ENCODE data around the gene DDX10. TPM values are rescaled to one million over a fixed set of nuclear protein-coding genes. Genes with fewer than 3 reads are reported as not detected.

DDX10 gene
- total and polyA plus RNA-seq, 4 donors: 8.0 to 11.8 (median 9.0) TPM

DNA sequence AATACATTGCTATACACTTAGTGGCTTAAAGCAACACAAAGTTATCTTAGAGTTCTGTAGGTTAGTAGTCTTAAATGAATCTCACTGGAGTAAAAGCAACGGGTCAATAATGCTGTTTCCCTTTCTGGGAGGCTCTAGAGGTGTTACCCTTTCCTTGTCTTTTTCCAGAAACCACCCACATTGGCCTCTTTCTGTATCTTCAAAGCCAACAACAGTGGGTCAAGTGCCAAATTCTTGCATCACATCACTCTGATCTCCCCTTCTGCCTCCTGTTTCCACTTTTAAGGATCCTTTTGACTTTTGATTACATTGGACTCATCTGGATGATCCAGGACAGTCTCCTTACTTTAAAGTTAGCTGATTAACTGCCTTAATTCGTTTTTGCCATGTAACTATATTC is 93.6 kb downstream of the DDX10 start:
- TF ChIP-seq, protein P1, sequence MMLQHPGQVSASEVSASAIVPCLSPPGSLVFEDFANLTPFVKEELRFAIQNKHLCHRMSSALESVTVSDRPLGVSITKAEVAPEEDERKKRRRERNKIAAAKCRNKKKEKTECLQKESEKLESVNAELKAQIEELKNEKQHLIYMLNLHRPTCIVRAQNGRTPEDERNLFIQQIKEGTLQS (IDR thresholded peaks at IDR 0.05): no peak
- TF ChIP-seq, protein P2, sequence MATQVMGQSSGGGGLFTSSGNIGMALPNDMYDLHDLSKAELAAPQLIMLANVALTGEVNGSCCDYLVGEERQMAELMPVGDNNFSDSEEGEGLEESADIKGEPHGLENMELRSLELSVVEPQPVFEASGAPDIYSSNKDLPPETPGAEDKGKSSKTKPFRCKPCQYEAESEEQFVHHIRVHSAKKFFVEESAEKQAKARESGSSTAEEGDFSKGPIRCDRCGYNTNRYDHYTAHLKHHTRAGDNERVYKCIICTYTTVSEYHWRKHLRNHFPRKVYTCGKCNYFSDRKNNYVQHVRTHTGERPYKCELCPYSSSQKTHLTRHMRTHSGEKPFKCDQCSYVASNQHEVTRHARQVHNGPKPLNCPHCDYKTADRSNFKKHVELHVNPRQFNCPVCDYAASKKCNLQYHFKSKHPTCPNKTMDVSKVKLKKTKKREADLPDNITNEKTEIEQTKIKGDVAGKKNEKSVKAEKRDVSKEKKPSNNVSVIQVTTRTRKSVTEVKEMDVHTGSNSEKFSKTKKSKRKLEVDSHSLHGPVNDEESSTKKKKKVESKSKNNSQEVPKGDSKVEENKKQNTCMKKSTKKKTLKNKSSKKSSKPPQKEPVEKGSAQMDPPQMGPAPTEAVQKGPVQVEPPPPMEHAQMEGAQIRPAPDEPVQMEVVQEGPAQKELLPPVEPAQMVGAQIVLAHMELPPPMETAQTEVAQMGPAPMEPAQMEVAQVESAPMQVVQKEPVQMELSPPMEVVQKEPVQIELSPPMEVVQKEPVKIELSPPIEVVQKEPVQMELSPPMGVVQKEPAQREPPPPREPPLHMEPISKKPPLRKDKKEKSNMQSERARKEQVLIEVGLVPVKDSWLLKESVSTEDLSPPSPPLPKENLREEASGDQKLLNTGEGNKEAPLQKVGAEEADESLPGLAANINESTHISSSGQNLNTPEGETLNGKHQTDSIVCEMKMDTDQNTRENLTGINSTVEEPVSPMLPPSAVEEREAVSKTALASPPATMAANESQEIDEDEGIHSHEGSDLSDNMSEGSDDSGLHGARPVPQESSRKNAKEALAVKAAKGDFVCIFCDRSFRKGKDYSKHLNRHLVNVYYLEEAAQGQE (IDR thresholded peaks at IDR 0.05): no peak
- TF ChIP-seq, protein P3, sequence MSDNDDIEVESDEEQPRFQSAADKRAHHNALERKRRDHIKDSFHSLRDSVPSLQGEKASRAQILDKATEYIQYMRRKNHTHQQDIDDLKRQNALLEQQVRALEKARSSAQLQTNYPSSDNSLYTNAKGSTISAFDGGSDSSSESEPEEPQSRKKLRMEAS (IDR thresholded peaks at IDR 0.05): no peak
- no peak for TF ChIP-seq JUND (IDR thresholded peaks at IDR 0.05)
- no peak for TF ChIP-seq FOXA2 (IDR thresholded peaks at IDR 0.05)
- TF ChIP-seq HNF4G (IDR thresholded peaks at IDR 0.05): no peak
- no peak for TF ChIP-seq RXRA (IDR thresholded peaks at IDR 0.05)
- TF ChIP-seq EGR1 (IDR thresholded peaks at IDR 0.05; ENCODE audit: low read depth in 2 of 2): no peak
- no peak for TF ChIP-seq GABPA (IDR thresholded peaks at IDR 0.05 in 1 of 2, conservative IDR thresholded peaks at IDR 0.05 in 1 of 2)
- TF ChIP-seq TAF1 (conservative IDR thresholded peaks at IDR 0.05): no peak
- no peak for TF ChIP-seq HNF4A (conservative IDR thresholded peaks at IDR 0.05)
- TF ChIP-seq, protein P4, sequence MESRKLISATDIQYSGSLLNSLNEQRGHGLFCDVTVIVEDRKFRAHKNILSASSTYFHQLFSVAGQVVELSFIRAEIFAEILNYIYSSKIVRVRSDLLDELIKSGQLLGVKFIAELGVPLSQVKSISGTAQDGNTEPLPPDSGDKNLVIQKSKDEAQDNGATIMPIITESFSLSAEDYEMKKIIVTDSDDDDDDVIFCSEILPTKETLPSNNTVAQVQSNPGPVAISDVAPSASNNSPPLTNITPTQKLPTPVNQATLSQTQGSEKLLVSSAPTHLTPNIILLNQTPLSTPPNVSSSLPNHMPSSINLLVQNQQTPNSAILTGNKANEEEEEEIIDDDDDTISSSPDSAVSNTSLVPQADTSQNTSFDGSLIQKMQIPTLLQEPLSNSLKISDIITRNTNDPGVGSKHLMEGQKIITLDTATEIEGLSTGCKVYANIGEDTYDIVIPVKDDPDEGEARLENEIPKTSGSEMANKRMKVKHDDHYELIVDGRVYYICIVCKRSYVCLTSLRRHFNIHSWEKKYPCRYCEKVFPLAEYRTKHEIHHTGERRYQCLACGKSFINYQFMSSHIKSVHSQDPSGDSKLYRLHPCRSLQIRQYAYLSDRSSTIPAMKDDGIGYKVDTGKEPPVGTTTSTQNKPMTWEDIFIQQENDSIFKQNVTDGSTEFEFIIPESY (IDR thresholded peaks at IDR 0.05): no peak
- no peak for TF ChIP-seq FOXA1 (IDR thresholded peaks at IDR 0.05)
- no peak for TF ChIP-seq YY1 (IDR thresholded peaks at IDR 0.05)
- TF ChIP-seq NR2F2 (IDR thresholded peaks at IDR 0.05): no peak
- no peak for TF ChIP-seq RAD21 (IDR thresholded peaks at IDR 0.05)
- no peak for TF ChIP-seq SP1 (IDR thresholded peaks at IDR 0.05)
- TF ChIP-seq, protein P5, sequence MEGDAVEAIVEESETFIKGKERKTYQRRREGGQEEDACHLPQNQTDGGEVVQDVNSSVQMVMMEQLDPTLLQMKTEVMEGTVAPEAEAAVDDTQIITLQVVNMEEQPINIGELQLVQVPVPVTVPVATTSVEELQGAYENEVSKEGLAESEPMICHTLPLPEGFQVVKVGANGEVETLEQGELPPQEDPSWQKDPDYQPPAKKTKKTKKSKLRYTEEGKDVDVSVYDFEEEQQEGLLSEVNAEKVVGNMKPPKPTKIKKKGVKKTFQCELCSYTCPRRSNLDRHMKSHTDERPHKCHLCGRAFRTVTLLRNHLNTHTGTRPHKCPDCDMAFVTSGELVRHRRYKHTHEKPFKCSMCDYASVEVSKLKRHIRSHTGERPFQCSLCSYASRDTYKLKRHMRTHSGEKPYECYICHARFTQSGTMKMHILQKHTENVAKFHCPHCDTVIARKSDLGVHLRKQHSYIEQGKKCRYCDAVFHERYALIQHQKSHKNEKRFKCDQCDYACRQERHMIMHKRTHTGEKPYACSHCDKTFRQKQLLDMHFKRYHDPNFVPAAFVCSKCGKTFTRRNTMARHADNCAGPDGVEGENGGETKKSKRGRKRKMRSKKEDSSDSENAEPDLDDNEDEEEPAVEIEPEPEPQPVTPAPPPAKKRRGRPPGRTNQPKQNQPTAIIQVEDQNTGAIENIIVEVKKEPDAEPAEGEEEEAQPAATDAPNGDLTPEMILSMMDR (IDR thresholded peaks at IDR 0.05; ENCODE audit: low read depth, low read length, missing input control): no peak
- H3K4me3 ChIP-seq (ENCODE audit: low read depth in 1 of 3, low read length in 3 of 3): no peak overlapping the region
- no peak overlapping the region for H3K27ac ChIP-seq (ENCODE audit: low read depth in 1 of 2, low read length in 2 of 2)
- H3K4me1 ChIP-seq (ENCODE audit: control insufficient read depth in 4 of 4, insufficient read depth in 4 of 4, low read length in 3 of 4): peaks cover 0 to 3% (median 0%) of the 10 kb centered on the region in 4 donors
- 77% methylated on average over 2 of the region's 2 CpGs for WGBS
- H3K9ac ChIP-seq (ENCODE audit: low read depth in 1 of 2, low read length in 2 of 2): no peak overlapping the region
- no peaks in the 10 kb centered on the region for H3K9me3 ChIP-seq (ENCODE audit: control insufficient read depth in 4 of 4, low read length in 3 of 4)
- no peaks in the 10 kb centered on the region for H3K36me3 ChIP-seq (ENCODE audit: control insufficient read depth in 4 of 4, insufficient read depth in 3 of 4, low read depth in 1 of 4, low read length in 3 of 4)
- H3K27me3 ChIP-seq (ENCODE audit: control insufficient read depth in 4 of 4, insufficient read depth in 4 of 4, low read length in 3 of 4): no peaks in the 10 kb centered on the region
- no peak for DNase-seq (ENCODE audit: low spot score)
